NCI-H226 (cell line): ENCODE measurements around the gene ZNF407.

Source experiments
- DNase-seq: peaks from one replicate; pipeline ENCODE4 v3.0.0-alpha.2; 2015

The ZNF407 gene

DNA sequence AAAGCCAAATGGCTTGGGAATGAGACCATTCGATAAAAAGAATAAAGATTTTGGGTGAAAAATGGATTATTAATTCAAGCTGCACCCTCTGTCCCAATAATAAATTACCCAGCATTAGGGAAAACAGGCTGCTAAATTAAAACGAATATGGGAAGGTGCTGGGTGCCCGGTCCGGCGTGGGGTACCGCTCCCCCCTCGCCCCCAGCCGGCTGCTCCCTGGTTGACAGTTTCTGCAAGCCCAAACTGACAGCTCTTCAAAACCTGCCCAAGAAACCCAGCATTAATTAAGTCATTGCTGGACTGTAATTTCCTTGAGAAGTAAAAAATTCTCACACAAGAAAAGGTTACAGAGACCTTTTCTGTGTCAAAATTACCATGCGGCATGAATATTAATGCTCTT lies 512.6 kb downstream of the ZNF407 start:
- no peak for DNase-seq

DNA sequence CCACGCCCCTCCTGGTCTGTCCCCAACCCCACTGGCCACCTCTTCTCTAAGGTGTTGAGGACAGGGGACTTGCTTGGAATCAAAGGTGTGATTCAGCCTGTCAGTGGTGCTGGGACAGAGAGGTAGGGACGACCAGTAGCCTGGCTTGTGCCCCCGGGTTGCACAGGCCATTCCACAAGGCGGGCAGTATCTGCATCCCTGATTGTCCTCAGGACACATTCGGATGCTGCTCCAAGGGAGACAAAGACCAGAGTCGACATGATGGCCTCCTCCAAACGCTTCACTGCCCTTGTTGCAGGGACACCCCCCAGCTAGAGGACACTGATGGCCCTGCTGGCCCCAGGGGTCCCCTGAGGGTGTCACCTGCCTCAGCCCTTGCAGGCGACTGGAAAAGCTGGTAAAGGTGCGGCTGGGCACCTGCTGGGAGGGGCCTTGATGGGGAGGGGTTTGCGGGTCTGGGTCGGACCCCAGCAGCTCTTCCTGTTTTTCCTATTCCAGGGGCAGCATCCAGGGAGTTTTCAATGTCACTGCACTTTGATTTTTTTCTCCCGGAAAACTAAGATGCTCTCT lies 513.3 kb downstream of the ZNF407 start:
- no peak for DNase-seq

DNA sequence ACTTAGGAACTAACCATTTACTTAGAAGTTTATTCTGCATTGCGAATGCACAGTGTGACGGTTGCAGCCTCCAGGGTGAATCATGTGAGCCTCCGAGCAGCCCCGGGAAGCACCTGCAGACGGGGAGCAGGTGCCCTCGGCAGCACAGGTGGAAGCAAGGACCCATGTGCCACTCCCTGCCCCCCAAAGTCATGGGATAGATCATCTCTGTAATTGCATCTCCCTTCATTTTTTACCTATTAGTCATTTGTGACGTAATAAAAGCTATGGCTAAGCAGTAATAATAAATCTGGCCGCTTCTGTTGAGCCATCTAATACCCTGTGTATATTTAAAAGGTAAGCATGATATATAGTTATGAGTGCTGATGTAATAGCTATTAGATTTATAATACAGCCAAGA lies 514.1 kb downstream of the ZNF407 start:
- no peak for DNase-seq

DNA sequence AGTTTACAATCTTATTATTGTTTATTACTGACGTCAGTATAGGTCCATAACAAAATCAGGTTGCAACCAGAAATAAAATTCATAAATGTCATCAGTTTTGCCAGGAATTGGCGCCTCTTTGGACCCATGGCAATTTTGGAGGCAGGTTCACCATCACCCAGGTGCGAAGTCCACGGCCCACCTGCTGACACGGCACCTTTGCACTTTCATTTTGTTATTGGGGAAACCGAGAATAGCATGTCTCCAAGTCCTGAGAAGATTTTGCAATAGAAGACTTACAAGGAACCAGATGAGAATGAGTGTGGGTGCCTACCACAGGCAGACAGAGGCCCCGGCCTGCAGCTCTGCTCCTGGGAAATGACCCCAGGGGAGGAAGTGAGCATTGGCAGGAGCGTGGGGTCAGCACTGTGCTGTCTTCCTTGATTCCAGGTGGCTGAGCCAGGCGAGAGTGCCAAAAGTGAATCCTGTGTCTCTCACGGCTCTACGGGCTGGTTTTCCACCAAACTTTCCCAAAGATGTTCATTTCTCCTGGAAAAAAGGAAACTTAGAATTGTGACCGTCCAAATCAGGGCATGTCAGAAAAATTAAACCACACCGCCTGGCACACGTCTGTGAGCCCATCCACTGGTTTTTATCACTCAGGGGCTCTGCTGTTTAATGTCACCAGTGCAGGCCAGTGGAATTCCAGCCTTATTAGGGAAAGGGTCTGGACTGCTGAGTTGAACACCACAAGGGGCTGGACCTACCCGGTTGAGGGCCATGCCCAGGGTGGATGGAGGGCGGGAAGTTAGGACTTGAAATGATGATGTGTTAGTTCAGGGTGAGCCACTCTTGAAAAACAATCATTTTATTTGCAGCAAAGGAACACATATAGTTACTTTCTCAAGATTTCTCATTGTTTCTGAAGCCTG lies 514.8 kb downstream of the ZNF407 start:
- no peak for DNase-seq

DNA sequence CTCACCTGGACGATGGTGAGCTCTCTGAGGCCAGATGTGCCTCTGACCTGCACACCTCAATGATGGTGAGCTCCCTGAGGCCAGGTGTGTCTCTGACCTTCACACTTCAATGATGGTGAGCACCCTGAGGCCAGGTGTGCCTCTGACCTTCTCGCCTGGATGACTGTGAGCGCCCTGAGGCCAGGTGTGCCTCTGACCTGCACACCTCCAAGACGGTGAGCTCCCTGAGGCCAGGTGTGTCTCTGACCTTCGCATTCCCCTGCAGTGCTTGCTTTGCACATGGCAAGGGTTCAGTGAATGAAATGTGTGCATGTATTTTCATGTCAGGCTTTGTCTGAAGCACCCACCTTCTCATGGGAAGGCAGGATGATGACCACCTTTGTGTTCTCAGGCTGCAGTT lies 515.8 kb downstream of the ZNF407 start:
- no peak for DNase-seq

DNA sequence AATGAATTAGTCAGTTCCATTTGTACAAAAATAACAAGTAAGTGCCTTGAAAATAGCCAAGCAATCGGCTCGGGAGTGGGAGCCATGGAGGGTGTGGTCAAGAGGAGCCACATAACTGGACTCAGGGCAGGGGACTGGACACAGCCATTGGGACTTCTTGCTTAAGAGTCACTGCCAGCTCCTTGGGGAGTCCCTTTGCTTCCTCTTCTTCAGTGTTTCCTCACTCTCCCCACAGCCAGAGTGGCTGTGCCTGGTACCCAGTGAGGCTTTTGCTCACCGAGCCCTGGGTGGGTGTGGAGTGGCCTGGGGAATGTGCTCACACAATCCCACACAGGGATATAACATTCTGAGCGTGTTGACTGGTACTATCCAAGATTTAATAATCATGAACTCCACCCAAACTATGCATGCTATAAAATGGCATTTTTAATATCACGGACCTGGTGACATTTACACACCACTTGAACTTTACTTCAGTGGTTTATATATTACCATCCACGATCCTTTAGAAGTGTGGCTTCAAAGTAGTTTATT lies 516.6 kb downstream of the ZNF407 start:
- no peak for DNase-seq
